Measurements from ENCODE around the gene LILRA5.
"Not testable (repeated sequence)": the region's sequence is repeated elsewhere in the genome, so short reads cannot be mapped to it uniquely, and the experiment has no call there.

LILRA5 gene

GRCh38 chr19:54312436-54313377 lies at the start of gene LILRA5:
Gene LILRA5, minus strand, starts transcription at chr19:54313166. Its CDS starts 147 bp downstream, at chr19:54313019.
- no peak for DNase-seq (ENCODE audit: low read depth)
- H3K4me3 ChIP-seq (ENCODE audit: low read depth, low read length) = no peak within 1 kb of the TSS

GRCh38 chr19:54361680-54362422 lies 48.9 kb upstream of the LILRA5 start:
- not testable (repeated sequence) for H3K4me3 ChIP-seq (ENCODE audit: low read depth, low read length); DNase-seq (ENCODE audit: low read depth)

GRCh38 chr19:54359149-54359820 lies 46.3 kb upstream of the LILRA5 start:
- H3K4me3 ChIP-seq (ENCODE audit: low read depth, low read length); DNase-seq (ENCODE audit: low read depth): not testable (repeated sequence)

- no peak overlapping the region for H3K4me3 ChIP-seq (ENCODE audit: low read depth, low read length)
- no peak for DNase-seq (ENCODE audit: low read depth)
Measured at GRCh38 chr19:54357381-54357780, 44.4 kb upstream of the LILRA5 start.

GRCh38 chr19:54356444-54357056 lies 43.6 kb upstream of the LILRA5 start:
- no peak overlapping the region for H3K4me3 ChIP-seq (ENCODE audit: low read depth, low read length)
- DNase-seq (ENCODE audit: low read depth) = no peak

GRCh38 chr19:54355675-54356074 lies 42.7 kb upstream of the LILRA5 start:
- DNase-seq (ENCODE audit: low read depth) = no peak
- H3K4me3 ChIP-seq (ENCODE audit: low read depth, low read length) = no peak overlapping the region

- H3K4me3 ChIP-seq (ENCODE audit: low read depth, low read length) = no peak overlapping the region
- no peak for DNase-seq (ENCODE audit: low read depth)
Measured at GRCh38 chr19:54354761-54355160, 41.8 kb upstream of the LILRA5 start.

GRCh38 chr19:54352546-54352945 lies 39.6 kb upstream of the LILRA5 start:
- DNase-seq (ENCODE audit: low read depth) = no peak
- H3K4me3 ChIP-seq (ENCODE audit: low read depth, low read length) = no peak overlapping the region

- no peak for DNase-seq (ENCODE audit: low read depth)
Measured at GRCh38 chr19:54352041-54352440, 39.1 kb upstream of the LILRA5 start.

GRCh38 chr19:54351474-54351873 lies 38.5 kb upstream of the LILRA5 start:
- H3K4me3 ChIP-seq (ENCODE audit: low read depth, low read length) = no peak overlapping the region
- DNase-seq (ENCODE audit: low read depth) = no peak

More at GRCh38 chr19:54352041-54352440, 39.1 kb upstream of the LILRA5 start:
- H3K4me3 ChIP-seq (ENCODE audit: low read depth, low read length) = no peak overlapping the region

- no peak overlapping the region for H3K4me3 ChIP-seq (ENCODE audit: low read depth, low read length)
- DNase-seq (ENCODE audit: low read depth) = no peak
Measured at GRCh38 chr19:54345938-54346386, 33.0 kb upstream of the LILRA5 start.

GRCh38 chr19:54343868-54344267 lies 30.9 kb upstream of the LILRA5 start:
- H3K4me3 ChIP-seq (ENCODE audit: low read depth, low read length) = no peak overlapping the region
- no peak for DNase-seq (ENCODE audit: low read depth)

GRCh38 chr19:54341295-54341694 lies 28.3 kb upstream of the LILRA5 start:
- no peak overlapping the region for H3K4me3 ChIP-seq (ENCODE audit: low read depth, low read length)
- no peak for DNase-seq (ENCODE audit: low read depth)

GRCh38 chr19:54339646-54340358 lies 26.8 kb upstream of the LILRA5 start:
- DNase-seq (ENCODE audit: low read depth) = no peak
- H3K4me3 ChIP-seq (ENCODE audit: low read depth, low read length) = no peak overlapping the region

GRCh38 chr19:54338521-54338920 lies 25.6 kb upstream of the LILRA5 start:
- no peak overlapping the region for H3K4me3 ChIP-seq (ENCODE audit: low read depth, low read length)
- no peak for DNase-seq (ENCODE audit: low read depth)

GRCh38 chr19:54337858-54338230 lies 24.9 kb upstream of the LILRA5 start:
- H3K4me3 ChIP-seq (ENCODE audit: low read depth, low read length) = no peak overlapping the region
- no peak for DNase-seq (ENCODE audit: low read depth)

- DNase-seq (ENCODE audit: low read depth) = no peak
Measured at GRCh38 chr19:54336893-54337857, 24.2 kb upstream of the LILRA5 start.

More at GRCh38 chr19:54336893-54337857, 24.2 kb upstream of the LILRA5 start:
- H3K4me3 ChIP-seq (ENCODE audit: low read depth, low read length) = no peak overlapping the region

Data from skeletal muscle cell (primary cell).